GM23338 (cell line): ENCODE results near the gene YIPF7. TPM values are rescaled to one million over a fixed set of nuclear protein-coding genes. Genes with fewer than 3 reads are reported as not detected.

Source experiments
- EZH2 ChIP-seq: fragments of 200-600 bp; sonication (generic); IDR thresholded peaks from one replicate; pipeline ENCODE4 v1.8.0; 2017; ENCODE audit warnings: antibody characterized with exemption, mild to moderate bottlenecking, low read depth; ENCODE audit not compliant: unreplicated experiment
- EZH2phosphoT487 ChIP-seq: fragments of 200-600 bp; sonication (generic); IDR thresholded peaks from one replicate; pipeline ENCODE4 v1.8.1; 2018; ENCODE audit warnings: antibody characterized with exemption; ENCODE audit not compliant: unreplicated experiment
- JUNB ChIP-seq: IDR thresholded peaks from one replicate; pipeline ENCODE4 v1.6.1; 2016; ENCODE audit warnings: antibody characterized with exemption; ENCODE audit not compliant: unreplicated experiment
- POLR2AphosphoS5 ChIP-seq: IDR thresholded peaks from 2 replicates; pipeline ENCODE4 v1.6.1; 2016; ENCODE audit warnings: antibody characterized with exemption, low read depth
- REST ChIP-seq: IDR thresholded peaks from one replicate; pipeline ENCODE4 v1.6.1; 2018; ENCODE audit warnings: antibody characterized with exemption; ENCODE audit not compliant: unreplicated experiment
- ZNF114 ChIP-seq: fragments of 250-450 bp; sonication (Bioruptor Pico); IDR thresholded peaks from 2 replicates; pipeline ENCODE4 v1.5.0; 2020; ENCODE audit warnings: mild to moderate bottlenecking, moderate library complexity
- ZNF331 ChIP-seq: fragments of 250-450 bp; sonication (Bioruptor Pico); IDR thresholded peaks from 2 replicates; pipeline ENCODE4 v1.5.0; 2020; ENCODE audit warnings: low read depth, mild to moderate bottlenecking, moderate library complexity
- ZNF462 ChIP-seq: fragments of 250-450 bp; sonication (Bioruptor Pico); IDR thresholded peaks from 2 replicates; pipeline ENCODE4 v1.5.0; 2020; ENCODE audit warnings: mild to moderate bottlenecking, moderate library complexity
- polyA plus RNA-seq: library from polyadenylated mRNA; unstranded; fragments of >200 nt; fragmentation: Nextera tagmentation; extraction: Ambion mirVana; gene quantifications from 2 replicates; pipeline ENCODE4 v1.2.1, GENCODE V29; 2016
- total RNA-seq: library from RNA; depleted of rRNA; stranded (reverse); fragments of >200 nt; shearing (Covaris generic); gene quantifications from 2 replicates; pipeline ENCODE4 v1.2.3, GENCODE V29; 2014

Gene YIPF7
- total and polyA plus RNA-seq, 2 experiments from 2014 or later, result not detected

GRCh38 chr4:44652002-44652401, 577 bp upstream of the YIPF7 start (continued):
- no peak for TF ChIP-seq REST
- no peak for TF ChIP-seq POLR2AphosphoS5
- no peak for TF ChIP-seq JUNB
- TF ChIP-seq ZNF462 (CRISPR knock-in tag), result no peak
- no peak for TF ChIP-seq ZNF114 (CRISPR knock-in tag)
- no peak for TF ChIP-seq EZH2phosphoT487
- TF ChIP-seq EZH2, result no peak
- TF ChIP-seq ZNF331 (CRISPR knock-in tag), result no peak
